Sigmoid colon (tissue), 7 donors: Measurements from ENCODE around the gene PPP1R12B. TPM values are rescaled to one million over a fixed set of nuclear protein-coding genes. Genes with fewer than 3 reads are reported as not detected.
"Not testable (repeated sequence)": the region's sequence is repeated elsewhere in the genome, so short reads cannot be mapped to it uniquely, and the experiment has no call there.

Source experiments
- DNase-seq: peaks from one replicate; pipeline ENCODE4 v3.0.0-alpha.2; 2019
- H3K27ac ChIP-seq, 4 donors: fragments of 200-600 bp; sonication (generic); one replicate each; pipeline ENCODE4 v1.5.1; 2016 to 2019; ENCODE audit warnings: mild to moderate bottlenecking in 1 of 4
- H3K27me3 ChIP-seq, 3 donors: fragments of 200-600 bp; sonication (generic); one replicate each; pipeline ENCODE4 v1.5.1; 2019; ENCODE audit warnings: mild to moderate bottlenecking in 1 of 3
- H3K36me3 ChIP-seq, 4 donors: fragments of 200-600 bp; sonication (generic); one replicate each; pipeline ENCODE4 v1.5.1; 2016 to 2019
- H3K4me1 ChIP-seq, 4 donors: fragments of 200-600 bp; sonication (generic); one replicate each; pipeline ENCODE4 v1.5.1; 2017 to 2019
- H3K4me3 ChIP-seq, 4 donors: fragments of 200-600 bp; sonication (generic); one replicate each; pipeline ENCODE4 v1.5.1; 2017 to 2019; ENCODE audit warnings: mild to moderate bottlenecking in 2 of 4, moderate library complexity in 1 of 4
- H3K9me3 ChIP-seq, 4 donors: fragments of 200-600 bp in 3 of 4; sonication (generic) in 3 of 4; one replicate each; pipeline versions ENCODE4 v1.5.1 to v1.6.1; 2013 to 2019
- EP300 ChIP-seq, 4 donors: sonication (generic); formaldehyde crosslinking; IDR thresholded peaks; one replicate each; pipeline ENCODE4 v1.6.1; 2017; ENCODE audit warnings: antibody characterized with exemption in 4 of 4
- POLR2A ChIP-seq, 2 donors: fragments of 450-650 bp; IDR thresholded peaks; one replicate each; pipeline ENCODE4 v1.6.1; 2016; ENCODE audit warnings: antibody characterized with exemption in 2 of 2, mild to moderate bottlenecking in 2 of 2, moderate library complexity in 2 of 2
- POLR2AphosphoS5 ChIP-seq, 4 donors: sonication (generic); formaldehyde crosslinking; IDR thresholded peaks; one replicate each; pipeline ENCODE4 v1.6.1; 2017; ENCODE audit warnings: antibody characterized with exemption in 4 of 4
- WGBS, 2 donors: extraction: QIAGEN DNeasy Blood & Tissue Kit; methylation state at CpG; one replicate each; pipeline ENCODE4 v1.1.7; 2013; 5-methylcytosine and 5-hydroxymethylcytosine counted together
- intact Hi-C: fragments of 100-400 bp; cut with DNase I; formaldehyde crosslinking; loops from one replicate; pipeline ENCODE4 v1.15.1; 2023
- polyA plus RNA-seq, 3 donors: library from polyadenylated mRNA; stranded (reverse); fragments of 200-250 nt; gene quantifications; one replicate each; pipeline ENCODE4 v1.2.3, GENCODE V29; 2013
- total RNA-seq, 4 donors: library from RNA; depleted of rRNA; stranded (reverse); fragments of >200 nt; gene quantifications; one replicate each; pipeline ENCODE4 v1.1.0, GENCODE V29; 2016
- TF ChIP-seq, protein P1 (sequence below), 4 experiments: fragments of 450-650 bp in 3 of 4; fragments of 200-600 bp in 1 of 4; IDR thresholded peaks; one replicate each; pipeline ENCODE4 v1.5.1; 2016 to 2019; ENCODE audit warnings: antibody characterized with exemption in 4 of 4, mild to moderate bottlenecking in 3 of 4, moderate library complexity in 2 of 4
- donor health status: healthy with polysubstance abuse.
- donor health status: Bipolar disorder and iron deficiency.
- donor health status: healthy.

The PPP1R12B gene
- total and polyA plus RNA-seq, 7 donors = 5.3 to 995 (median 493) TPM

DNA sequence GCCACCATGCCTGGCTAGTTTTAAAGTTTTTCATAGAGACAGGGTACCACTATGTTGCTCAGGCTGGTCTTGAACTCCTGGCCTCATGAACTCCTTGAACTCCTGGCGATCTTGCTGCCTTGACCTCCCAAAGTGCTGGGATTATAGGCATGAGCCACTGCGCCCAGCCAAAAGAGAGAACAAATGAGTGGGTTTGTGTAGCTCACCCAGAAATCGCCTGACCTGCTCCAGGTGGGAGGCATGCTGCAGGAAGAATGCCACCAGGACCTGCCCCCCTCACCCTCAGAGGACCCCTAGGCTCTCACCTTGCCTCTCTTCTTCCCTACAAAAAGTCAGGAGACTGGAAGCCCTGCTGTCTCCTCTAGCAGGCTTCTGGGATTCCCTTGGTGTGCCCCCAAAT is 272.9 kb downstream of the PPP1R12B start:
- peaks cover 0 to 45% (median 37%) of the 10 kb centered on the region in 4 donors for H3K4me1 ChIP-seq
- no peaks in the 10 kb centered on the region for H3K27me3 ChIP-seq
- no peaks in the 10 kb centered on the region for H3K36me3 ChIP-seq
- H3K27ac ChIP-seq = no peak overlapping the region
- no peak for DNase-seq
- 93 to 95% methylated on average over 3 of the region's 3 CpGs for WGBS, 2 donors
- intact Hi-C loops = no loop called here
- TF ChIP-seq EP300 (IDR thresholded peaks at IDR 0.05) (no peak), POLR2A (IDR thresholded peaks at IDR 0.05) (no peak), POLR2AphosphoS5 (IDR thresholded peaks at IDR 0.05) (no peak)
- TF ChIP-seq, protein P1, sequence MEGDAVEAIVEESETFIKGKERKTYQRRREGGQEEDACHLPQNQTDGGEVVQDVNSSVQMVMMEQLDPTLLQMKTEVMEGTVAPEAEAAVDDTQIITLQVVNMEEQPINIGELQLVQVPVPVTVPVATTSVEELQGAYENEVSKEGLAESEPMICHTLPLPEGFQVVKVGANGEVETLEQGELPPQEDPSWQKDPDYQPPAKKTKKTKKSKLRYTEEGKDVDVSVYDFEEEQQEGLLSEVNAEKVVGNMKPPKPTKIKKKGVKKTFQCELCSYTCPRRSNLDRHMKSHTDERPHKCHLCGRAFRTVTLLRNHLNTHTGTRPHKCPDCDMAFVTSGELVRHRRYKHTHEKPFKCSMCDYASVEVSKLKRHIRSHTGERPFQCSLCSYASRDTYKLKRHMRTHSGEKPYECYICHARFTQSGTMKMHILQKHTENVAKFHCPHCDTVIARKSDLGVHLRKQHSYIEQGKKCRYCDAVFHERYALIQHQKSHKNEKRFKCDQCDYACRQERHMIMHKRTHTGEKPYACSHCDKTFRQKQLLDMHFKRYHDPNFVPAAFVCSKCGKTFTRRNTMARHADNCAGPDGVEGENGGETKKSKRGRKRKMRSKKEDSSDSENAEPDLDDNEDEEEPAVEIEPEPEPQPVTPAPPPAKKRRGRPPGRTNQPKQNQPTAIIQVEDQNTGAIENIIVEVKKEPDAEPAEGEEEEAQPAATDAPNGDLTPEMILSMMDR (IDR thresholded peaks at IDR 0.05) = no peak
- no peak overlapping the region for H3K4me3 ChIP-seq
- no peaks in the 10 kb centered on the region for H3K9me3 ChIP-seq

DNA sequence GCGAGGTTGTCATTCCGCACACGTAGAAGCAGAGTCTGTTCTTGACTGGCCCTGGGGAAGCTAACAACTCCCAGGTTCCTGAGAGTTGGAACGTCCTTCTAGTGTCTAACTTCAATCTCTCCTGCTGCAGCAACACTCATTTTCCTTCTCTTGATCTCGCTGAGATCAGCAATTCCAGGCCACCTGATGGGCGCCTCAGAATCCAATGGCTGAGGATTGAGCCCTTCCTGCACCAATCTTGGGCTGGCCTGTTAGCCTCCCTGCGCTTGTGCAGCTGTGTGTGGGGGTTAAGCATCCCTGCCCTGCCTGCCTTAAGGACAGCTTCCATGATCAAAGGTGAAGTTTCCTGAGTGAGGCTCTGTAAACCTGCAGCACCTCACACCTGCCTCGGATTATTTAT is 273.9 kb downstream of the PPP1R12B start:
- Histone ChIP-seq H3K27me3 (no peaks in the 10 kb centered on the region), H3K9me3 (no peaks in the 10 kb centered on the region), H3K4me3 (no peak overlapping the region), H3K36me3 (no peaks in the 10 kb centered on the region), H3K27ac (peak overlapping the region in 2 of 4 donors; percentile 33 to 69), H3K4me1 (peaks cover 0 to 45% (median 37%) of the 10 kb centered on the region in 4 donors)
- intact Hi-C loops = no loop called here
- 92 to 95% methylated on average over 8 of the region's 8 CpGs for WGBS, 2 donors
- no peak for DNase-seq
- TF ChIP-seq POLR2A (IDR thresholded peaks at IDR 0.05) (no peak), POLR2AphosphoS5 (IDR thresholded peaks at IDR 0.05) (no peak), EP300 (IDR thresholded peaks at IDR 0.05) (no peak)
- TF ChIP-seq, protein P1 (IDR thresholded peaks at IDR 0.05) = no peak

DNA sequence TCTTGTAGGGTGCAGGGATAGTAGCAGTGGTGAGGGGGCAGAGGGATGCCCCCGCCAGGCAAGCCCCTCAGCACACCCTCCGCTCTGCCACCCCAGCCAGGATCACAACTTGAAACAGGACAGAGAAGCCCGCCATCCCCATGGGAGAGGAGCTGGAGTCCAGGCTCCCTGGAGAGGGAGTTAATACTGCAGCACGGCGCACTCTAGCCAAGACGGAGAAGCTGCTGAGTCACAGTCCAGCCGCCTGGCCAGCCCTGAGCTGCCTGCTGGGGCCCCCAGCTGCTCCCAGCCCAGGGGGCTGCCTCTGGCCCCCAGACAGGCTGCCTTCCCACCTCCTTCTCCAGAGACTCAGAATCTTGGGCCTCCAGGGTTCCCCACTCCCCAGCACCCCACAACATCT is 274.6 kb downstream of the PPP1R12B start:
- 72 to 81% methylated on average over 7 of the region's 7 CpGs for WGBS, 2 donors
- Histone ChIP-seq H3K9me3 (no peaks in the 10 kb centered on the region), H3K27me3 (no peaks in the 10 kb centered on the region), H3K36me3 (no peaks in the 10 kb centered on the region), H3K4me1 (peaks cover 0 to 39% (median 35%) of the 10 kb centered on the region in 4 donors), H3K4me3 (no peak overlapping the region), H3K27ac (peak overlapping the region in 3 of 4 donors; percentile 33 to 69 (median 69))
- peak; percentile 85 for DNase-seq
- TF ChIP-seq POLR2AphosphoS5 (IDR thresholded peaks at IDR 0.05) = no peak
- no peak for TF ChIP-seq POLR2A (IDR thresholded peaks at IDR 0.05)
- intact Hi-C loops = no loop called here

DNA sequence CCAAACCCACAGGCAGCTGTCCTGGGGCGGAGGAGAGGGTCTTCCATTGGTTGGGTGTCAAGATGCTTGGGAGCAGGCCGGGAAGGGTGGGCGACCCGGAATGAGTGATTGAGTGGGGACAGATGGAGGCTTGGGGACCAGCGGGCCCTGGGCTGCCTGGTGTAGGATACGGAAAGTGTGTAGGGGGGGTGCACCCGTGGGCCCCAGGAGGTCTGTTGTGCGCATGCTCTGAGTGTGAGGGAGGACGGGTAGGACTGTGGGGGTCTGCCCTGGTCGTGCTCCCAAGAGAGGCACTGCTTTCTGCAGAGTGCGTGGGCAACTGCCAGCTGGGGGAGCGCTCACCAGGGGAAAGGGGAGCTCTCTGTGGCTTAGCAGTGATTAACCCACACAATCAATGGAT is 275.0 kb downstream of the PPP1R12B start:
- Histone ChIP-seq H3K4me1 (peaks cover 0 to 35% (median 31%) of the 10 kb centered on the region in 4 donors), H3K27ac (peak overlapping the region in 3 of 4 donors; percentile 33 to 69 (median 69))
- intact Hi-C loops, H3K4me3 ChIP-seq, H3K9me3 ChIP-seq, H3K27me3 ChIP-seq, H3K36me3 ChIP-seq: not testable (repeated sequence)
- peak; percentile 54 for DNase-seq
- 76 to 83% methylated on average over 12 of the region's 12 CpGs for WGBS, 2 donors

DNA sequence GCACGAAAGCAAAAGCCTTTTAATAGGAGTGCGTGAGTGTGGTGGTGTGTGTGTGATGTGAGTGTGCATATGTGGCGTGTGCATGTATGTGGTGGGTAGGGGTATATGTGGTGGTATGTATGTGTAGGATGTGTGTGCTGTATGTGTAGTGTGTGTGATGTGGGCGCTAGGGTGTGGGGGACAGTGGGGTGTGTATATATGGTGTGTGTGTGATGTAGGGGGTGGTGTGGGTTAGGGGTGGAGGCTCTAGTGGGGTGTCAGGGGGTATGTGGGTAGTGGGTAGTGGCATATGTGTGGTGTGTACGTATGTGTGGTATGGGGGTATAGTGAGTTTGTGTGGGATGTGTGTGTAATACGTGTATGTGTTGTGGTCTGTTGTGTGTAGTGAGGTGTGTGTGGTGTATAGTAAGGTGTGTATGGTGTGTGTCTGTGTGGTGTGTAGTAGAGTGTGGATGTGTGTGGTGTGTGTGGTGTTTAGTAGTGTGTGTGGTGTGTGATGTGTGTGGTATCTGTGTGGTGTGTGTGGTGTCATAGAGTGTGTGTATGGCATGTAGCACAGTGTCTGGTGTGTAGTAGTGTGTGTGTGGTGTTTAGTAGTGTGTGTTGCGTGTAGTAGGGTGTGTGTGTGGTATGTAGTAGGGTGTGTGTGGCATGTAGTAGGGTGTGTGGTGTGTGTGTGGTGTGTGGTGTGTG is 275.7 kb downstream of the PPP1R12B start:
- Histone ChIP-seq H3K9me3 (no peaks in the 10 kb centered on the region), H3K27ac (no peak overlapping the region), H3K36me3 (no peaks in the 10 kb centered on the region), H3K4me3 (no peak overlapping the region), H3K27me3 (no peaks in the 10 kb centered on the region), H3K4me1 (peaks cover 0 to 27% (median 23%) of the 10 kb centered on the region in 4 donors)
- DNase-seq = no peak
- 92 to 94% methylated on average over 7 of the region's 7 CpGs for WGBS, 2 donors
- TF ChIP-seq EP300 (IDR thresholded peaks at IDR 0.05) (no peak), POLR2A (IDR thresholded peaks at IDR 0.05) (no peak), POLR2AphosphoS5 (IDR thresholded peaks at IDR 0.05) (no peak)
- TF ChIP-seq, protein P1 (IDR thresholded peaks at IDR 0.05) = no peak
- intact Hi-C loops = no loop called here

DNA sequence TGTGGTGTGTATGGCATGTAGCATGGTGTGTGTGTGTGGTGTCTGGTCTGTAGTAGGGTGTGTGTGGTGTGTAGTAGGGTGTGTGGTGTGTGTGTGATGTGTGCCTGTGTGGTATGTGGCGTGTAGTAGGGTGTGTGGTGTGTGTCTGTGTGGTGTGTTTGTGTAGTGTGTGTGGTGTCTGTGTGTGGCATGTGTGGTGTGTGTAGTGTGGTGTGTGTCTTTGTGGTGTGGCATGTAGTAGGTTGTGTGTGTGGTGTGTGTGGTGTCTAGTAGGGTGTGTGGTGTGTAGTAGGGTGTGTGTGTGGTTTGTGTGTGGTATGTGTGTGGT is 276.2 kb downstream of the PPP1R12B start:
- Histone ChIP-seq H3K27ac (no peak overlapping the region), H3K27me3 (no peaks in the 10 kb centered on the region), H3K4me3 (no peak overlapping the region), H3K4me1 (peaks cover 0 to 22% (median 19%) of the 10 kb centered on the region in 4 donors), H3K9me3 (no peaks in the 10 kb centered on the region), H3K36me3 (no peaks in the 10 kb centered on the region)
- TF ChIP-seq, protein P1 (IDR thresholded peaks at IDR 0.05) = no peak
- TF ChIP-seq EP300 (IDR thresholded peaks at IDR 0.05) = no peak
- no peak for TF ChIP-seq POLR2AphosphoS5 (IDR thresholded peaks at IDR 0.05)
- TF ChIP-seq POLR2A (IDR thresholded peaks at IDR 0.05) = no peak
- DNase-seq = no peak
- 76 to 84% methylated on average over 1 of the region's 1 CpG for WGBS, 2 donors
- intact Hi-C loops = no loop called here
